H9 (cell line): ENCODE measurements around the gene IL21R. TPM values are rescaled to one million over a fixed set of nuclear protein-coding genes. Genes with fewer than 3 reads are reported as not detected.

Experiments used
- DNase-seq: peaks from one replicate; pipeline ENCODE4 v3.0.0-alpha.2; 2017
- H2AFZ ChIP-seq: one replicate; pipeline ENCODE4 v1.6.1; 2013; ENCODE audit warnings: mild to moderate bottlenecking, low read length, control low read depth, moderate library complexity
- H2AK5ac ChIP-seq: 2 replicates; pipeline ENCODE4 v1.6.1; 2013; ENCODE audit warnings: low read length, control low read depth, mixed read lengths; ENCODE audit not compliant: insufficient read length
- H2BK120ac ChIP-seq: one replicate; pipeline ENCODE4 v1.6.1; 2013; ENCODE audit warnings: low read depth, mild to moderate bottlenecking, low read length, control low read depth, inconsistent platforms; ENCODE audit not compliant: poor library complexity, severe bottlenecking
- H2BK12ac ChIP-seq: 2 replicates; pipeline ENCODE4 v1.6.1; 2013; ENCODE audit warnings: low read length, control low read depth, mixed read lengths, low read depth; ENCODE audit not compliant: insufficient read length
- H2BK15ac ChIP-seq: 2 replicates; pipeline ENCODE4 v1.6.1; 2013; ENCODE audit warnings: low read depth, low read length, control low read depth
- H2BK20ac ChIP-seq: one replicate; pipeline ENCODE4 v1.6.1; 2013; ENCODE audit warnings: low read depth, mild to moderate bottlenecking, low read length, control low read depth, inconsistent platforms; ENCODE audit not compliant: poor library complexity, severe bottlenecking
- H2BK5ac ChIP-seq: 2 replicates; pipeline ENCODE4 v1.6.1; 2013; ENCODE audit warnings: low read length, control low read depth, mixed read lengths; ENCODE audit not compliant: insufficient read length
- H3K14ac ChIP-seq: 2 replicates; pipeline ENCODE4 v1.6.1; 2013; ENCODE audit warnings: low read length, control low read depth; ENCODE audit not compliant: insufficient read depth
- H3K18ac ChIP-seq: 2 replicates; pipeline ENCODE4 v1.6.1; 2013; ENCODE audit warnings: low read depth, mild to moderate bottlenecking, mixed read lengths, low read length, control low read depth; ENCODE audit not compliant: insufficient read length
- H3K23ac ChIP-seq: 2 replicates; pipeline ENCODE4 v1.6.1; 2013; ENCODE audit warnings: low read length, control low read depth, mixed read lengths, low read depth; ENCODE audit not compliant: insufficient read length
- H3K23me2 ChIP-seq: 2 replicates; pipeline ENCODE4 v1.6.1; 2013; ENCODE audit warnings: low read depth, mild to moderate bottlenecking, mixed read lengths, low read length, control low read depth; ENCODE audit not compliant: insufficient read length, poor library complexity, severe bottlenecking
- H3K27ac ChIP-seq: 2 replicates; pipeline ENCODE4 v1.5.1; 2013; ENCODE audit warnings: low read length, control low read depth, mixed read lengths, low read depth; ENCODE audit not compliant: insufficient read length
- H3K27me3 ChIP-seq: 2 replicates; pipeline ENCODE4 v1.6.1; 2013; ENCODE audit warnings: low read length, control low read depth, inconsistent platforms; ENCODE audit not compliant: insufficient read depth
- H3K4ac ChIP-seq: 2 replicates; pipeline ENCODE4 v1.6.1; 2013; ENCODE audit warnings: low read depth, mild to moderate bottlenecking, control low read depth, inconsistent platforms, low read length, moderate library complexity
- H3K4me1 ChIP-seq: 2 replicates; pipeline ENCODE4 v1.6.1; 2013; ENCODE audit warnings: low read length, control low read depth, inconsistent platforms; ENCODE audit not compliant: insufficient read depth
- H3K4me2 ChIP-seq: 2 replicates; pipeline ENCODE4 v1.6.1; 2013; ENCODE audit warnings: low read length, control low read depth, mixed read lengths; ENCODE audit not compliant: insufficient read length, insufficient read depth
- H3K56ac ChIP-seq: 2 replicates; pipeline ENCODE4 v1.6.1; 2013; ENCODE audit warnings: low read depth, mild to moderate bottlenecking, mixed read lengths, low read length, control low read depth; ENCODE audit not compliant: insufficient read length
- H3K79me1 ChIP-seq: 2 replicates; pipeline ENCODE4 v1.6.1; 2013; ENCODE audit warnings: low read depth, mild to moderate bottlenecking, moderate library complexity, low read length, control low read depth, inconsistent platforms; ENCODE audit not compliant: insufficient read depth, poor library complexity, severe bottlenecking
- H3K79me2 ChIP-seq: 2 replicates; pipeline ENCODE4 v1.6.1; 2013; ENCODE audit warnings: low read length, control low read depth, inconsistent platforms; ENCODE audit not compliant: insufficient read depth
- H3K9ac ChIP-seq: 2 replicates; pipeline ENCODE4 v1.6.1; 2013; ENCODE audit warnings: low read length, control low read depth, mixed read lengths; ENCODE audit not compliant: insufficient read length; ENCODE audit errors: extremely low read depth
- H3K9me3 ChIP-seq: one replicate; pipeline ENCODE4 v1.6.1; 2013; ENCODE audit warnings: low read depth, low read length, inconsistent platforms; ENCODE audit not compliant: control insufficient read depth
- H3T11ph ChIP-seq: one replicate; pipeline ENCODE4 v1.6.1; 2013; ENCODE audit warnings: mild to moderate bottlenecking, low read length, control low read depth, inconsistent platforms
- H4K20me1 ChIP-seq: one replicate; pipeline ENCODE4 v1.6.1; 2013; ENCODE audit not compliant: control insufficient read depth, insufficient read length, insufficient read depth
- H4K5ac ChIP-seq: 2 replicates; pipeline ENCODE4 v1.6.1; 2013; ENCODE audit warnings: low read depth, mild to moderate bottlenecking, mixed read lengths, low read length, control low read depth; ENCODE audit not compliant: insufficient read length
- H4K8ac ChIP-seq: replicated peaks from 2 replicates; pipeline ENCODE4 v1.6.1; 2013; ENCODE audit warnings: low read length, control low read depth, mixed read lengths, low read depth; ENCODE audit not compliant: insufficient read length
- H4K91ac ChIP-seq: 2 replicates; pipeline ENCODE4 v1.6.1; 2013; ENCODE audit warnings: low read depth, mild to moderate bottlenecking, moderate library complexity, mixed read lengths, low read length, control low read depth; ENCODE audit not compliant: insufficient read length
- H3K27ac Mint-ChIP-seq, 3 experiments: 2 replicates in 2 of 3; 3 replicates in 1 of 3; pipeline ENCODE4 v1.8.0; 2020 to 2021; ENCODE audit warnings: mixed read lengths in 3 of 3, mild to moderate bottlenecking in 1 of 3, moderate library complexity in 1 of 3
- H3K27me3 Mint-ChIP-seq: 2 replicates; pipeline ENCODE4 v1.8.0; 2021; ENCODE audit warnings: low read depth, mild to moderate bottlenecking, moderate library complexity, mixed read lengths
- H3K36me3 Mint-ChIP-seq, 3 experiments: 2 replicates in 2 of 3; 3 replicates in 1 of 3; pipeline ENCODE4 v1.8.0; 2020 to 2021; ENCODE audit warnings: low read depth in 3 of 3, mixed read lengths in 3 of 3; ENCODE audit not compliant: insufficient read depth in 1 of 3
- H3K4me1 Mint-ChIP-seq, 2 experiments: 2 replicates each; pipeline ENCODE4 v1.8.0; 2020; ENCODE audit warnings: mixed read lengths in 2 of 2
- H3K4me3 Mint-ChIP-seq, 2 experiments: 2 replicates in 1 of 2; 3 replicates in 1 of 2; pipeline ENCODE4 v1.8.0; 2020 to 2021; ENCODE audit warnings: mild to moderate bottlenecking in 2 of 2, mixed read lengths in 2 of 2, moderate library complexity in 1 of 2
- H3K9me3 Mint-ChIP-seq, 2 experiments: 2 replicates in 1 of 2; 3 replicates in 1 of 2; pipeline ENCODE4 v1.8.0; 2020; ENCODE audit warnings: mild to moderate bottlenecking in 2 of 2, mixed read lengths in 2 of 2, moderate library complexity in 1 of 2
- WGBS: extraction: QIAGEN DNeasy Blood & Tissue Kit; methylation state at CpG from one replicate; pipeline ENCODE4 v1.1.7; 2013; ENCODE audit warnings: missing lambda C conversion rate, low lambda C conversion rate, mixed read lengths; ENCODE audit not compliant: insufficient read length; ENCODE audit errors: extremely low coverage; 5-methylcytosine and 5-hydroxymethylcytosine counted together
- total RNA-seq: library from RNA; stranded (reverse); gene quantifications from 2 replicates; pipeline ENCODE4 v1.2.1, GENCODE V29; 2021
- TF ChIP-seq, protein P1 (sequence below): fragments of 200-600 bp; sonication (generic); conservative IDR thresholded peaks from 3 replicates; pipeline ENCODE4 v1.8.0; 2021; ENCODE audit warnings: antibody characterized with exemption, mild to moderate bottlenecking

Gene IL21R
- total RNA-seq, 1 experiment from 2014 or later, result 0.07 TPM

DNA sequence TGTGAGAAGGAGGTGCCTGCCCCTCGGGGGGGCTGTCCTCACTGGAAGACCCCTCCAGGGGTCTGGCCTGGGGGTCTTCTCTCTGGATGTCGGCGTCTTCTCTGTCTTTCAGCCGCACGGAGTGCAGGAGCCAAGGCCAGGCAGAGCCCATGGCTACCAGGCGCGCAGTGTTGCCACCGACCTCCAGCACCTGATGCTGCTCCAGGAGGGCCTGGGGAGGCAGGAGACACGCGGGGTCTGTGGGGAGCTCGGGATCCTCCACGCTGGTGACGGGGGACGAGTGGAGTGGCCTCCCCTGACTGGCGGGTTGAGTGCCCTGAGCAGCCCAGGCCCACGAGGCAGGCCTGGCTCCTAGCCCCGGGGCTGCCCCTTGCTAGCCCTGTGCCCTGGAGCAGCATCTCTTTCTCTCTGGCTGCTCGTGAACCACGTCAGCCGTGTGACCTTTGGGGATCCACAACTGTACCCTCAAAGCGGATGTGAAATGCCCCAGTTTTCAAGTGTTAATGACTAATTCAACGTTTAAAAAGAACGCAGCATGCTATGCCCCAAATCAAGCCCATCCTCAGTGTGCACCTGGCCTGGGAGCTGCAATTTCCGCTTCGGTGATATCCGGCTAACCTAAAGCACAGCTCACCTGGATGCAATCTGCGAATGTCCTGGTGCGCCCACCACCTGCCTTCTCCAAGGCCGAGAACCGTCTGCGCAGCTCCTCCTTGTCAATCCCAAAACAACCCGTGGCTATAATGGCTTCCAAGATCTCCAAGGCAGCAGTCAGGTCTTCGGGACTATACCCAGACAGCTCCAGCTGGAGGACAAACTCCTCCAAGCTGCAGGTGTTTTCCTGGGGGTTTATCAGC is 62.9 kb downstream of the IL21R start:
- no peaks in the 10 kb centered on the region for H3K9me3 ChIP-seq
- H3K27me3 Mint-ChIP-seq, result no peaks in the 10 kb centered on the region
- no peak overlapping the region for H2BK12ac ChIP-seq
- H3K4me3 Mint-ChIP-seq, result no peak overlapping the region; a peak in 1 of 5 replicates
- no peak overlapping the region for H2AK5ac ChIP-seq
- H4K91ac ChIP-seq, result no peak overlapping the region
- no peaks in the 10 kb centered on the region for H3K79me2 ChIP-seq
- no peak overlapping the region for H3T11ph ChIP-seq
- no peaks in the 10 kb centered on the region for H3K23me2 ChIP-seq
- H3K27ac ChIP-seq, result no peak overlapping the region
- H3K4ac ChIP-seq, result no peak overlapping the region
- H3K27ac Mint-ChIP-seq, result peak overlapping the region in 1 of 3 experiments; percentile 44; a peak in 2 of 7 replicates
- H3K9ac ChIP-seq, result no peak overlapping the region
- no CpG with 5 or more reads among the region's 33 CpGs for WGBS
- H3K4me2 ChIP-seq, result no peak overlapping the region
- H2BK5ac ChIP-seq, result no peak overlapping the region
- H3K23ac ChIP-seq, result no peak overlapping the region
- no peaks in the 10 kb centered on the region for H3K4me1 Mint-ChIP-seq
- H4K20me1 ChIP-seq, result no peaks in the 10 kb centered on the region
- H3K14ac ChIP-seq, result no peak overlapping the region
- H2BK20ac ChIP-seq, result no peak overlapping the region
- H3K56ac ChIP-seq, result no peak overlapping the region
- no peak overlapping the region for H2BK120ac ChIP-seq
- H3K79me1 ChIP-seq, result no peaks in the 10 kb centered on the region
- H3K18ac ChIP-seq, result no peak overlapping the region
- DNase-seq, result no peak
- TF ChIP-seq, protein P1, sequence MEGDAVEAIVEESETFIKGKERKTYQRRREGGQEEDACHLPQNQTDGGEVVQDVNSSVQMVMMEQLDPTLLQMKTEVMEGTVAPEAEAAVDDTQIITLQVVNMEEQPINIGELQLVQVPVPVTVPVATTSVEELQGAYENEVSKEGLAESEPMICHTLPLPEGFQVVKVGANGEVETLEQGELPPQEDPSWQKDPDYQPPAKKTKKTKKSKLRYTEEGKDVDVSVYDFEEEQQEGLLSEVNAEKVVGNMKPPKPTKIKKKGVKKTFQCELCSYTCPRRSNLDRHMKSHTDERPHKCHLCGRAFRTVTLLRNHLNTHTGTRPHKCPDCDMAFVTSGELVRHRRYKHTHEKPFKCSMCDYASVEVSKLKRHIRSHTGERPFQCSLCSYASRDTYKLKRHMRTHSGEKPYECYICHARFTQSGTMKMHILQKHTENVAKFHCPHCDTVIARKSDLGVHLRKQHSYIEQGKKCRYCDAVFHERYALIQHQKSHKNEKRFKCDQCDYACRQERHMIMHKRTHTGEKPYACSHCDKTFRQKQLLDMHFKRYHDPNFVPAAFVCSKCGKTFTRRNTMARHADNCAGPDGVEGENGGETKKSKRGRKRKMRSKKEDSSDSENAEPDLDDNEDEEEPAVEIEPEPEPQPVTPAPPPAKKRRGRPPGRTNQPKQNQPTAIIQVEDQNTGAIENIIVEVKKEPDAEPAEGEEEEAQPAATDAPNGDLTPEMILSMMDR, result no peak
- H3K27me3 ChIP-seq, result no peaks in the 10 kb centered on the region
- no peak overlapping the region for H4K8ac ChIP-seq
- no peaks in the 10 kb centered on the region for H3K4me1 ChIP-seq
- peaks cover 42 to 86% (median 76%) of the 10 kb centered on the region in 3 experiments for H3K36me3 Mint-ChIP-seq
- H3K9me3 Mint-ChIP-seq, result no peaks in the 10 kb centered on the region
- no peak overlapping the region for H2AFZ ChIP-seq
- H2BK15ac ChIP-seq, result no peak overlapping the region
- no peak overlapping the region for H4K5ac ChIP-seq
